Measurements from ENCODE around the gene ARAP1.

Gene ARAP1

GRCh38 chr11:72779495-72780128, 27.4 kb upstream of the ARAP1 start:
- no peak overlapping the region for H3K4me3 ChIP-seq (ENCODE audit: low read depth in 1 of 5, low read length in 5 of 5)
- H3K4me1 ChIP-seq (ENCODE audit: control insufficient read depth in 5 of 5, insufficient read depth in 5 of 5, low read length in 5 of 5), result peaks cover 0 to 33% (median 20%) of the 10 kb centered on the region in 5 donors
- no peaks in the 10 kb centered on the region for H3K9me3 ChIP-seq (ENCODE audit: control insufficient read depth in 5 of 5, low read length in 5 of 5)
- peaks cover 0 to 2% (median 0%) of the 10 kb centered on the region in 5 donors for H3K27me3 ChIP-seq (ENCODE audit: control insufficient read depth in 5 of 5, insufficient read depth in 4 of 5, low read length in 5 of 5)
- no peaks in the 10 kb centered on the region for H3K36me3 ChIP-seq (ENCODE audit: control insufficient read depth in 5 of 5, insufficient read depth in 5 of 5, low read length in 5 of 5)
- no peak overlapping the region for H3K27ac ChIP-seq (ENCODE audit: low read depth, low read length)
- no peak overlapping the region for H3K9ac ChIP-seq (ENCODE audit: low read length in 5 of 5)

DNA sequence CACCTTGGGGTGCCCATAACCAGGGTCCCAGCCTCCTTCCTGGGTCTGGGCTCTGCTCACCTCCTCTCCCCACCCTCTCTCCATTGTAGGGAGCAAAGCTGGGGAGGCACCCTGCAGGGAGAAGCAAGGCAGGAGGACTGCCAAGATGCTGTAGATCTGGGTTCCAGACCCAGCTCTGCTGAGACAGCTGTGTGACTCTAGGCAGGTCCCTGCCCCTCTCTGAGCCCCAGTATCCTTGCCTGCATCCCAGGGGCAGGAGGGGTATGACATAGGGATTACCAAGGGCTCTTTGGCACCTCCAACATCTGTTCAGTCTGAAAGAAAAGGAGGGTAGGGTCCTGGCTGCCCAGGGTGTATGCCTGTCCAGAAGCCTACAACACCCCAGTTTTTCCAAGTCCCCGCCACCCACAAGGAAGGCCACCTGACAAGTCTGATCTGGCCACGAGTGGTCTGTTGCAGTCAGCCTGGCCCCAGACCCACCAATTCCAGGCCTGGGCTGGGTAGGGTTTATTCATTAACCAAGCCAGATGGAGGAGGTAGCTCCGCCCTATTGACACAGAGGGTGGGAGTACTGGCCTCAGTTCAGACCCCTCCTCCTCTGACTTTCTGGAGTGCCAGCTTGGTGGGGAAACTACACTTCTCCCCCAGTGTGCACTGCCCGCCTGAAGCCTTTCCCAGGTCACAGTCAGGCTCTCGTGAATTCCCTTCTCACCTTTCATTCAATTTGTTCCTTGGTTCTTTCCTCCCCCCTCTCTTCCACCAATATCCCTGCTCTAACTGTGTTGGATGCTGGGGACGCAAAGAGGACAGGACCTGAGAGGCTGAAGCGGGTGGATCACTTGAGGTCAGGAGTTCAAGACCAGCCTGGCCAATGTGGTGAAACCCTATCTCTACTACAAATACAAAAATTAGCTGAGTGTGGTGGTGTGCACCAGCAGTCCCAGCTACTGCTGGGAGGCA, 26.6 kb upstream of the ARAP1 start:
- no peak overlapping the region for H3K27ac ChIP-seq (ENCODE audit: low read depth, low read length)
- H3K9me3 ChIP-seq (ENCODE audit: control insufficient read depth in 5 of 5, low read length in 5 of 5), result no peaks in the 10 kb centered on the region
- no peak overlapping the region for H3K9ac ChIP-seq (ENCODE audit: low read length in 5 of 5)
- peaks cover 0 to 2% (median 0%) of the 10 kb centered on the region in 5 donors for H3K27me3 ChIP-seq (ENCODE audit: control insufficient read depth in 5 of 5, insufficient read depth in 4 of 5, low read length in 5 of 5)
- H3K4me1 ChIP-seq (ENCODE audit: control insufficient read depth in 5 of 5, insufficient read depth in 5 of 5, low read length in 5 of 5), result peaks cover 0 to 33% (median 21%) of the 10 kb centered on the region in 5 donors
- H3K36me3 ChIP-seq (ENCODE audit: control insufficient read depth in 5 of 5, insufficient read depth in 5 of 5, low read length in 5 of 5), result no peaks in the 10 kb centered on the region
- no peak overlapping the region for H3K4me3 ChIP-seq (ENCODE audit: low read depth in 1 of 5, low read length in 5 of 5)

DNA sequence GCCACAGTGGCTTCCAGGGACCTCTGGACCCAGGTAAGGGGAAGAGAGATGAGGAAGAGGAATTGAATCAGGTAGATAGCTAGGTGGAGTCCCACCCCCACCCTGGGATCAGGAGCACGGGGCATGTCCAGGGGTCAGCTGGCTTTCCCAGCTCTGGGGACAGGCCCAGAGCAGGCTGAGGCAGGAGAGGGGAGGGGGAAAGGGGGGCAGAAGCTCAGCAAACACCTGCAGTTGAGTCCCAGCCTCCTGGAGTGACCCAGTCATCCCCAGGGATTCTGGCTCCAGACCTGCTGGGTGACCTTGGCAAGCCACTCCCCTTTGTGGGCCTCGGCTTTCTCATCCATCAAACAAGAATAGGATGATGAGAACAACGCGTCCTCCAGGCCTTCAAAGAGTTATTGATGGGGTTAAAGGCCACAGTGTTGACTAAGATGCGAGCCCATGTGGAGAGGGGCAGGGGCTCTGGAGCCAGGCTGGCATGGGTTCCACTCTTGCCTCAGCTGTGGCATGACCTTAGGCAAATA, 25.6 kb upstream of the ARAP1 start:
- Histone ChIP-seq H3K4me1 (ENCODE audit: control insufficient read depth in 5 of 5, insufficient read depth in 5 of 5, low read length in 5 of 5) (peaks cover 0 to 37% (median 25%) of the 10 kb centered on the region in 5 donors), H3K9ac (ENCODE audit: low read length in 5 of 5) (no peak overlapping the region), H3K9me3 (ENCODE audit: control insufficient read depth in 5 of 5, low read length in 5 of 5) (no peaks in the 10 kb centered on the region), H3K27ac (ENCODE audit: low read depth, low read length) (no peak overlapping the region), H3K27me3 (ENCODE audit: control insufficient read depth in 5 of 5, insufficient read depth in 4 of 5, low read length in 5 of 5) (peaks cover 0 to 2% (median 0%) of the 10 kb centered on the region in 5 donors), H3K4me3 (ENCODE audit: low read depth in 1 of 5, low read length in 5 of 5) (no peak overlapping the region), H3K36me3 (ENCODE audit: control insufficient read depth in 5 of 5, insufficient read depth in 5 of 5, low read length in 5 of 5) (no peaks in the 10 kb centered on the region)

DNA sequence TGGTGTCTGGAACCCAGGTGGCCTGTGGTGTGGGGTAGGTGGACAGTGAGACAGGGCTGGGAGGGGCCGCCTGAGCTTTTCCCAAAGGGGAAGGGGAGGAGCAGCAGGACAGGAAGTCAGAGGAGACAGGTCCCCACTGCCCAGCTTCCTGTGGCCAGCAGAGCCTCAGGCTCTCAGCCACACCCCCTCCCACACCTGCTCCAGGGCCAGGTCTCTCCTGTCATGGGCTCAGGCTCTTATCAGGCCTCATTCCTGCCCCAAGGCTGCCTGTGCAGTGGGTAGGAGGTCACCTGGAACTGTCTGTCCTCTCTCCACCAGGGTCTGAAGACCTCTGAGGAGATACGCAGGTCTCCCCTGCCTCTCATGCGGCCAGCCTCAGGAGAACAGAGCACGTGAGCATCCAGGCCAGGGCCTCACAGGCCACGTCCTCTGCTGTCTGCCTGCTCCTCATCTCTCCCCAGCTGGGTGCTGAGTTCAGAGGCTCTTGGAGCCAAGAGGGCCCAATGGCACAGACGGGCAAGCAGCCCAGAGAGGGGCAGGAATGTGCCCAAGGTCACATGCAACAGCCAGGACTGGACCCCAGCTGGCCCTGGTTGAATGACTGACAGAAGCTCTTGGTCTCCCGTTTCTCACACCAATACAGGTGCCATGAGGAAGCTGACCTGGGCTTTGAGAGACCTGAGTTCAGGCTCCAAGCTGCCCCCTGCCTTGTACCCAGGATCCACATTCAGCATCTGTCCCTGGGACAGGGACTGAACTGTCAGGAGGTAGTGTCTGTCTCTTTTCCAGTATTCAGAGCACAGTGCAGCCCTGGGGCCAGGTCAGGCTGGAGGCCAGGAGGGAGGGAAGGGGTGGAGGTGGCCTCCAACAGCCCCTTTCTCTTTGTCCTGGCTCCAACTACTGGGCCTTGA, 24.9 kb upstream of the ARAP1 start:
- Histone ChIP-seq H3K9ac (ENCODE audit: low read length in 5 of 5) (no peak overlapping the region), H3K9me3 (ENCODE audit: control insufficient read depth in 5 of 5, low read length in 5 of 5) (no peaks in the 10 kb centered on the region), H3K36me3 (ENCODE audit: control insufficient read depth in 5 of 5, insufficient read depth in 5 of 5, low read length in 5 of 5) (no peaks in the 10 kb centered on the region), H3K27me3 (ENCODE audit: control insufficient read depth in 5 of 5, insufficient read depth in 4 of 5, low read length in 5 of 5) (no peaks in the 10 kb centered on the region), H3K27ac (ENCODE audit: low read depth, low read length) (no peak overlapping the region), H3K4me1 (ENCODE audit: control insufficient read depth in 5 of 5, insufficient read depth in 5 of 5, low read length in 5 of 5) (peaks cover 0 to 32% (median 23%) of the 10 kb centered on the region in 5 donors), H3K4me3 (ENCODE audit: low read depth in 1 of 5, low read length in 5 of 5) (no peak overlapping the region)

DNA sequence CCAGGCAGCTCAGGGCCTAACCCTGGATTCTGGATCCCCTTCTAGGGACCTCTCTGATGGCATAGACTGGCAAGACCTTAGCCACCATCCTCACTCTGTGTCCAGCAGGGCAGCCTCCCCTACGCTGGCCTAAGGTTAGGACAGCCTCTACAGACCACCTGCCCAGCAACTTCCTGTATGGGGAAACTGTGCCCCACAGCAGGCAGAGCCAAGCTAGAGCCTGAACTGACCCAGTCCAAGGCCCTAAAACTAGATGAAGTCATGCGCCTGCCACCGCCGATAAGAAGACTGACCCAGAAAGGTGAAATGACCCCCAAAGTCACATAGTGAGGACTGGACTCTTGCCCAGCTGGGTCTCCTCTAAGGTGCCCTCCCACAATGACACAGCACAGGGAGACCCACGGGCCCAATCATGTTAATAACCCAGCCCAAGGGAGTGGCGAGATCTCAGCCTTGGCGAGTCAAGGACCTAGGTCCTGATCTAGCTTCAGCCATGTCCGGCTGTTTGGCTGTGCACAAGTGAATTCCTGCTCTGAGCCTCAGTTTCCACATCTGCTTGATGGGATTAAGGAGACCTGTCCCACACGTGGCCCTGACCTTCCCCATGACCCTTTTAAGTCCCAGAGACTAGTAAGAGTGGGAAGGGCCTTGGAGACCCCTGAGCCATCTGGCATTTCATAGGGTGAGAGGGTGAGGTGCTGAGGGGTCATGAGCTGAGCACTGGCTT, 24.1 kb upstream of the ARAP1 start:
- no peak overlapping the region for H3K27ac ChIP-seq (ENCODE audit: low read depth, low read length)
- no peak overlapping the region for H3K4me3 ChIP-seq (ENCODE audit: low read depth in 1 of 5, low read length in 5 of 5)
- H3K36me3 ChIP-seq (ENCODE audit: control insufficient read depth in 5 of 5, insufficient read depth in 5 of 5, low read length in 5 of 5), result no peaks in the 10 kb centered on the region
- H3K9ac ChIP-seq (ENCODE audit: low read length in 5 of 5), result peak overlapping the region in 1 of 5 donors; percentile 5
- no peaks in the 10 kb centered on the region for H3K27me3 ChIP-seq (ENCODE audit: control insufficient read depth in 5 of 5, insufficient read depth in 4 of 5, low read length in 5 of 5)
- H3K4me1 ChIP-seq (ENCODE audit: control insufficient read depth in 5 of 5, insufficient read depth in 5 of 5, low read length in 5 of 5), result peaks cover 0 to 28% (median 19%) of the 10 kb centered on the region in 5 donors
- no peaks in the 10 kb centered on the region for H3K9me3 ChIP-seq (ENCODE audit: control insufficient read depth in 5 of 5, low read length in 5 of 5)

DNA sequence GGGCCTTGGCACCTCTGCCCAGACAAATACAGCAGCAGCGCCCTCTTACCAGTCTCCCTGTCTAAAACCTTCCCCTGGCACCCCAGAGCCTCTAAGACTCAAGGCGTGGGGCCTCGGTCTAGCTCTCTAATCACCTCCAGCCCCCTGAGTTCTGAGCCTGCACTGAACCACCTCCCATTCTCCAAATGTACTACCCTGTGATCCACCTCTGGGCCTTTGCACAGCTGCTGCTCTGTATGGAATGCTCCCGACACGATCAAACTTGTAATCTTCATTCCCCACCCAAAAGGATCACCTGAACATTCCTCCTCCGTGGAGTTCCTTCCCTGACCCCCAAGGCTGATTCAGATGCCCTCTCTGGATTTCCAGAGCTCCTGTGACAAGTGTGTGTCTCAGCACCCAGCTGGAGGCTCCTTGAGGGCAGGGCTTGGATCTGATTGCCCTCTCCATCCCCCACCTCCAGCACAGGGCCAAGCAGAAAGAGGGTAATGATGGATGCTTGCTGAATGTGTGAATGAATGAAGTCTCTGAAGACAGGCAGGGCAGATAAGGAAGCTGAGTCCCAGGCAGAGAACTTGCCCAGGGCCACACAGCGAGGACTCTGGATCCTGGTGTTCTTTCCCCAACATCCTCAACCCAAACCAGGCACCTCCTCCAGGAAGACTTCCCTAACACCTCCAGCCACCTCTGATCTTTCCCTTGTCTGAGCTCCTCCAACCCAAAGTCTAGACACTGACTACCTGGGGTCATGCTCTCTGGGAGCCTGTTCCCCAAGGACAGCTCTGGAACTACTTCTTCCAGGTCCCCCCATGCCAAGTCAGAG, 23.3 kb upstream of the ARAP1 start:
- H3K27me3 ChIP-seq (ENCODE audit: control insufficient read depth in 5 of 5, insufficient read depth in 4 of 5, low read length in 5 of 5), result no peaks in the 10 kb centered on the region
- H3K27ac ChIP-seq (ENCODE audit: low read depth, low read length), result no peak overlapping the region
- H3K4me3 ChIP-seq (ENCODE audit: low read depth in 1 of 5, low read length in 5 of 5), result no peak overlapping the region
- H3K36me3 ChIP-seq (ENCODE audit: control insufficient read depth in 5 of 5, insufficient read depth in 5 of 5, low read length in 5 of 5), result no peaks in the 10 kb centered on the region
- H3K4me1 ChIP-seq (ENCODE audit: control insufficient read depth in 5 of 5, insufficient read depth in 5 of 5, low read length in 5 of 5), result peaks cover 0 to 21% (median 12%) of the 10 kb centered on the region in 5 donors
- H3K9ac ChIP-seq (ENCODE audit: low read length in 5 of 5), result no peak overlapping the region
- H3K9me3 ChIP-seq (ENCODE audit: control insufficient read depth in 5 of 5, low read length in 5 of 5), result no peaks in the 10 kb centered on the region

DNA sequence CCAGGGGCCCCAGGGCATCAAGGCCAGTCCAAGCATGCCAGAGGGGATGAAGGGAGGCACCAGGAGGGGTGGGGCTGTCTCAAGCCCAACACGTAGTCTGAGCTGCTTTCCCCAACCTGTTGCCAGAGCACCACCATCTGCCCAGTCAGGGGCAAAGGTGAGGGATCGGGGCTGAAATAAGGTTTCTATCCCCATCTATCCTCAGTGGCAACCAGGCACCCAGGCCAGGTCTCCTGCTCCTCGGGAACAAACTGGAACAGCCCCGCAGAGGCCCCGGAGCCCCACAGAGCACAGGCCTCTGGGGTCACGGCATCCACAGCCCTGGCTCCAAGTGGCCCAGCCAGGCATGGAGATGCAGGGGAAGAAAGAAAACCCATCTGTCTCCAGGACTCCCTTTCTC, 22.3 kb upstream of the ARAP1 start:
- Histone ChIP-seq H3K4me3 (ENCODE audit: low read depth in 1 of 5, low read length in 5 of 5) (no peak overlapping the region), H3K9me3 (ENCODE audit: control insufficient read depth in 5 of 5, low read length in 5 of 5) (no peaks in the 10 kb centered on the region), H3K27me3 (ENCODE audit: control insufficient read depth in 5 of 5, insufficient read depth in 4 of 5, low read length in 5 of 5) (no peaks in the 10 kb centered on the region), H3K4me1 (ENCODE audit: control insufficient read depth in 5 of 5, insufficient read depth in 5 of 5, low read length in 5 of 5) (peaks cover 0 to 11% (median 8%) of the 10 kb centered on the region in 5 donors), H3K27ac (ENCODE audit: low read depth, low read length) (no peak overlapping the region), H3K36me3 (ENCODE audit: control insufficient read depth in 5 of 5, insufficient read depth in 5 of 5, low read length in 5 of 5) (no peaks in the 10 kb centered on the region), H3K9ac (ENCODE audit: low read length in 5 of 5) (no peak overlapping the region)

- Histone ChIP-seq H3K4me3 (ENCODE audit: low read depth in 1 of 5, low read length in 5 of 5) (no peak overlapping the region), H3K36me3 (ENCODE audit: control insufficient read depth in 5 of 5, insufficient read depth in 5 of 5, low read length in 5 of 5) (no peaks in the 10 kb centered on the region), H3K9ac (ENCODE audit: low read length in 5 of 5) (no peak overlapping the region), H3K27me3 (ENCODE audit: control insufficient read depth in 5 of 5, insufficient read depth in 4 of 5, low read length in 5 of 5) (no peaks in the 10 kb centered on the region), H3K9me3 (ENCODE audit: control insufficient read depth in 5 of 5, low read length in 5 of 5) (no peaks in the 10 kb centered on the region), H3K27ac (ENCODE audit: low read depth, low read length) (no peak overlapping the region), H3K4me1 (ENCODE audit: control insufficient read depth in 5 of 5, insufficient read depth in 5 of 5, low read length in 5 of 5) (peaks cover 0 to 11% (median 8%) of the 10 kb centered on the region in 5 donors)
Measured at GRCh38 chr11:72773696-72774095, 21.5 kb upstream of the ARAP1 start.
